Osteocyte (in vitro differentiated cells): Measurements from ENCODE around the gene ASCL3. TPM values are rescaled to one million over a fixed set of nuclear protein-coding genes. Genes with fewer than 3 reads are reported as not detected.
"Not testable (repeated sequence)": the region's sequence is repeated elsewhere in the genome, so short reads cannot be mapped to it uniquely, and the experiment has no call there.

Experiments
- DNase-seq: peaks from one replicate; pipeline ENCODE4 v3.0.0; 2021; ENCODE audit warnings: mixed read lengths; ENCODE audit not compliant: unreplicated experiment; ENCODE audit errors: extremely low spot score
- H3K27ac Mint-ChIP-seq: one replicate; pipeline ENCODE4 v1.8.0; 2021; ENCODE audit warnings: mild to moderate bottlenecking, mixed read lengths; ENCODE audit not compliant: unreplicated experiment
- H3K27me3 Mint-ChIP-seq: one replicate; pipeline ENCODE4 v1.8.0; 2021; ENCODE audit warnings: mixed read lengths; ENCODE audit not compliant: unreplicated experiment
- H3K36me3 Mint-ChIP-seq: one replicate; pipeline ENCODE4 v1.8.0; 2021; ENCODE audit warnings: mixed read lengths; ENCODE audit not compliant: unreplicated experiment
- H3K4me1 Mint-ChIP-seq: one replicate; pipeline ENCODE4 v1.8.0; 2021; ENCODE audit warnings: mixed read lengths; ENCODE audit not compliant: unreplicated experiment
- H3K4me3 Mint-ChIP-seq: one replicate; pipeline ENCODE4 v1.8.0; 2021; ENCODE audit warnings: mild to moderate bottlenecking, moderate library complexity, mixed read lengths; ENCODE audit not compliant: unreplicated experiment
- H3K9me3 Mint-ChIP-seq: one replicate; pipeline ENCODE4 v1.8.0; 2021; ENCODE audit warnings: mixed read lengths; ENCODE audit not compliant: unreplicated experiment
- CTCF ChIP-seq: fragments of 200-600 bp; sonication (generic); IDR thresholded peaks from 2 replicates; pipeline ENCODE4 v1.5.0; 2021; ENCODE audit warnings: antibody characterized with exemption, mild to moderate bottlenecking, moderate library complexity
- total RNA-seq: library from RNA; stranded (reverse); gene quantifications from 2 replicates; pipeline ENCODE4 v1.2.1, GENCODE V29; 2021

ASCL3 gene
- total RNA-seq, 1 donor from 2014 or later = not detected

- no peak for DNase-seq
- Mint-ChIP-seq H3K9me3 (no peaks in the 10 kb centered on the region), H3K36me3 (peaks cover 2% of the 10 kb centered on the region), H3K27ac (no peak overlapping the region), H3K4me1 (peaks cover 13% of the 10 kb centered on the region), H3K27me3 (peaks cover 4% of the 10 kb centered on the region), H3K4me3 (no peak overlapping the region)
- TF ChIP-seq CTCF = no peak
Measured at GRCh38 chr11:8937159-8937558, 5.7 kb downstream of the ASCL3 start.

- H3K27ac Mint-ChIP-seq, H3K4me3 Mint-ChIP-seq, H3K36me3 Mint-ChIP-seq, H3K27me3 Mint-ChIP-seq, H3K9me3 Mint-ChIP-seq, DNase-seq: not testable (repeated sequence)
- H3K4me1 Mint-ChIP-seq = peaks cover 13% of the 10 kb centered on the region
Measured at GRCh38 chr11:8935789-8936188, 7.0 kb downstream of the ASCL3 start.

GRCh38 chr11:8934742-8935488, 7.9 kb downstream of the ASCL3 start:
- no peak overlapping the region for H3K4me3 Mint-ChIP-seq
- H3K36me3 Mint-ChIP-seq = peaks cover 2% of the 10 kb centered on the region
- H3K4me1 Mint-ChIP-seq = peaks cover 17% of the 10 kb centered on the region
- H3K27ac Mint-ChIP-seq = no peak overlapping the region
- TF ChIP-seq CTCF = no peak
- H3K27me3 Mint-ChIP-seq = no peaks in the 10 kb centered on the region
- no peaks in the 10 kb centered on the region for H3K9me3 Mint-ChIP-seq
- DNase-seq = no peak

GRCh38 chr11:8933931-8934330, 8.9 kb downstream of the ASCL3 start:
- DNase-seq = no peak
- Mint-ChIP-seq H3K4me1 (peaks cover 17% of the 10 kb centered on the region), H3K27ac (no peak overlapping the region), H3K9me3 (no peaks in the 10 kb centered on the region), H3K27me3 (no peaks in the 10 kb centered on the region), H3K4me3 (no peak overlapping the region), H3K36me3 (peaks cover 2% of the 10 kb centered on the region)
- TF ChIP-seq CTCF = no peak

GRCh38 chr11:8932564-8933180, 10.1 kb downstream of the ASCL3 start, which contains the start of gene C11orf16:
C11orf16 (minus strand) TSS chr11:8932947; CDS start chr11:8932308, 639 bp downstream.
- no peak within 1 kb of the TSS for H3K27ac Mint-ChIP-seq
- no peak for TF ChIP-seq CTCF
- no peak within 1 kb of the TSS for H3K4me3 Mint-ChIP-seq
- H3K4me1 Mint-ChIP-seq = peaks cover 17% of the 10 kb centered on the region
- no peaks in the 10 kb centered on the region for H3K9me3 Mint-ChIP-seq
- no peaks in the 10 kb centered on the region for H3K27me3 Mint-ChIP-seq
- H3K36me3 Mint-ChIP-seq = peaks cover 2% of the 10 kb centered on the region
- no peak for DNase-seq
